A549 treated with Mapracorat at 1 μM for 4 hours (cell line): ENCODE data around the gene OR11H6. TPM values are rescaled to one million over a fixed set of nuclear protein-coding genes. Genes with fewer than 3 reads are reported as not detected.

Source experiments
- total RNA-seq: library from RNA; stranded (reverse); fragments of 200-300 nt; extraction: Qiagen RNA extraction; gene quantifications from 5 replicates; pipeline ENCODE4 v1.2.3, GENCODE V29; 2022

Gene OR11H6, protein sequence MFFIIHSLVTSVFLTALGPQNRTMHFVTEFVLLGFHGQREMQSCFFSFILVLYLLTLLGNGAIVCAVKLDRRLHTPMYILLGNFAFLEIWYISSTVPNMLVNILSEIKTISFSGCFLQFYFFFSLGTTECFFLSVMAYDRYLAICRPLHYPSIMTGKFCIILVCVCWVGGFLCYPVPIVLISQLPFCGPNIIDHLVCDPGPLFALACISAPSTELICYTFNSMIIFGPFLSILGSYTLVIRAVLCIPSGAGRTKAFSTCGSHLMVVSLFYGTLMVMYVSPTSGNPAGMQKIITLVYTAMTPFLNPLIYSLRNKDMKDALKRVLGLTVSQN
- total RNA-seq, result not detected in 5 replicates

DNA sequence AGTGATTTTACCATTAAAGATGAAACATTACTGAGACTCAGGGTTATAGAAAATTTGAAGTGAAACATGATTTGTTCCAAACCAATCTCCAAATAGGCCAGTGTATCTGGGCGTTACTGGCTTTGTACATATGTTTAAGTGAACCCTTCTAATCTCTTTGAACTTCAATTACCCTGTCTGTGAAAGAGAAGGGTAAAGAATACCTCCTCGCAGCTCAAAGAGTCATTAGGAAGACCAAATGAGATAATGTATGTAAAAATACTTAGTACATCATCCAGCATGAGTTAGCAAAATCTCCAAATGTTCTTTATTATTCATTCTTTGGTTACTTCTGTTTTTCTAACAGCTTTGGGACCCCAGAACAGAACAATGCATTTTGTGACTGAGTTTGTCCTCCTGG, at the start of gene OR11H6:
OR11H6 (plus strand) TSS at position 301 of the 400 bp plus-strand sequence; CDS start at position 301, 0 bp downstream.

DNA sequence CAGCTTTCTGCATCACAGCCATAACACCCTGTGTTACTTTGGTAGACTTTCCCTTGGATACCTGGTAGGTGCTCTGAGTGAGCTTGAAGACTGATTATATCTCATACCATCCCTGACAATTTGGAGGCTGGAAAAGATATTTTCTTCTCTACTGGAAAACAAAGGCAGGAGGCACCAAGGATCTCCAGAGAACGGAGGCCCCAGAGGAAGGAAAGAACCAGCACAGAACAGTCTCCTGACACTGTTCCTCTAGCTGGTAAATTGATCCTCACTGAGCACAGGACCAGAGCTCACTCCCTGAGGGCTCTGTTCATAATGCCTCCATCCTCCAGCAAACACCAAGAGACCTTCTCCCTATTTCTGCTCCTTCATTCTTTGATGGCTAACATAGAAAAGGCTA, 32.9 kb upstream of the OR11H6 start, which contains the start of gene OR11G2:
OR11G2 (plus strand) TSS at position 301 of the 400 bp plus-strand sequence. CDS start 6,542 bp downstream, outside the sequence.

DNA sequence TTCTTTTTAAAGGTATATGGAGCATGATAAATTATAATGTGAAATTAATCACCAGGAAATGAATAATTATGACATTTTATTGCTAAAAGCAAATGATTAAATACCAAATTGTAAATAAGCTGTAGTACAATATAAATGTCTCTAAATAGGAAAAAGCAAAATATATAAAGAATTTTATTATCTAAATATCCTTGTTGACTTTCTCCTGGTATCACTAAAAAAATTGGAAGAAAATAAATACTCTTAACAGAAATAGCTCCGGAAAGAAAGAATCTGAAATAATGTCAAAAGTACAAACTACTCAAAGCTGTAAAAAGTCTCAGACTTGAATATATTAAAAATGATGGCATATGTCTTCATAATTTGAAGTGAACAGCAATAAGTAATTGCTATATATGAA, 5.2 kb downstream of the OR11H6 start, which contains the start of gene OR11H7:
OR11H7 (plus strand) TSS at position 301 of the 400 bp plus-strand sequence.

Other genes starting within 250 kb of the OR11H6 start
- not detected in 5 replicates for gene OR4K15, start 248.1 kb upstream of the OR11H6 start, total RNA-seq
- gene OR4Q2, start 221.5 kb upstream of the OR11H6 start, total RNA-seq, result not detected in 5 replicates
- not detected in 5 replicates for gene OR4K14, start 204.4 kb upstream of the OR11H6 start, total RNA-seq
- gene OR4K13, start 187.7 kb upstream of the OR11H6 start, total RNA-seq, result not detected in 5 replicates
- not detected in 5 replicates for gene OR4L1, start 163.7 kb upstream of the OR11H6 start, total RNA-seq
- not detected in 5 replicates for gene OR4K17, start 113.0 kb upstream of the OR11H6 start, total RNA-seq
- gene OR4N5, start 84.9 kb upstream of the OR11H6 start, total RNA-seq, result not detected in 5 replicates
- gene OR11G2, start 32.8 kb upstream of the OR11H6 start, total RNA-seq, result not detected in 5 replicates
- gene OR11H7, start 5.3 kb downstream of the OR11H6 start, total RNA-seq, result not detected in 5 replicates
- not detected in 5 replicates for gene OR11H4, start 15.6 kb downstream of the OR11H6 start, total RNA-seq
- 15.1 to 23.6 TPM (median 18.9 TPM) in 5 replicates for gene TTC5, start 82.2 kb downstream of the OR11H6 start, total RNA-seq
- 37.6 to 49.3 TPM (median 39.9 TPM) in 5 replicates for gene CCNB1IP1, start 109.6 kb downstream of the OR11H6 start, total RNA-seq
- gene PARP2, start 119.9 kb downstream of the OR11H6 start, total RNA-seq, result 17.5 to 23.7 TPM (median 18.8 TPM) in 5 replicates
- gene TEP1, start 189.8 kb downstream of the OR11H6 start, total RNA-seq, result 8.6 to 11.9 TPM (median 10.5 TPM) in 5 replicates
- not detected in 5 replicates for gene KLHL33, start 212.5 kb downstream of the OR11H6 start, total RNA-seq
- gene OSGEP, start 231.1 kb downstream of the OR11H6 start, total RNA-seq, result 22.0 to 28.1 TPM (median 24.1 TPM) in 5 replicates
- gene APEX1, start 231.5 kb downstream of the OR11H6 start, total RNA-seq, result 252 to 269 TPM (median 255 TPM) in 5 replicates
- 28.6 to 38.3 TPM (median 32.2 TPM) in 5 replicates for gene PIP4P1, start 237.7 kb downstream of the OR11H6 start, total RNA-seq
- 144 to 181 TPM (median 147 TPM) in 5 replicates for gene PNP, start 245.7 kb downstream of the OR11H6 start, total RNA-seq